GM21528 (cell line): ENCODE data around the gene UNC13B.
"Not testable (repeated sequence)": the region's sequence is repeated elsewhere in the genome, so short reads cannot be mapped to it uniquely, and the experiment has no call there.

Experiments
- ATAC-seq: cut with Tn5 transposase; IDR thresholded peaks from one replicate; pipeline ENCODE4 v1.9.1; 2021; ENCODE audit warnings: mild to moderate bottlenecking, moderate library complexity; ENCODE audit not compliant: unreplicated experiment, low FRiP score

UNC13B gene

GRCh38 chr9:35211854-35212253 lies 50.0 kb downstream of the UNC13B start:
- no peak for ATAC-seq

DNA sequence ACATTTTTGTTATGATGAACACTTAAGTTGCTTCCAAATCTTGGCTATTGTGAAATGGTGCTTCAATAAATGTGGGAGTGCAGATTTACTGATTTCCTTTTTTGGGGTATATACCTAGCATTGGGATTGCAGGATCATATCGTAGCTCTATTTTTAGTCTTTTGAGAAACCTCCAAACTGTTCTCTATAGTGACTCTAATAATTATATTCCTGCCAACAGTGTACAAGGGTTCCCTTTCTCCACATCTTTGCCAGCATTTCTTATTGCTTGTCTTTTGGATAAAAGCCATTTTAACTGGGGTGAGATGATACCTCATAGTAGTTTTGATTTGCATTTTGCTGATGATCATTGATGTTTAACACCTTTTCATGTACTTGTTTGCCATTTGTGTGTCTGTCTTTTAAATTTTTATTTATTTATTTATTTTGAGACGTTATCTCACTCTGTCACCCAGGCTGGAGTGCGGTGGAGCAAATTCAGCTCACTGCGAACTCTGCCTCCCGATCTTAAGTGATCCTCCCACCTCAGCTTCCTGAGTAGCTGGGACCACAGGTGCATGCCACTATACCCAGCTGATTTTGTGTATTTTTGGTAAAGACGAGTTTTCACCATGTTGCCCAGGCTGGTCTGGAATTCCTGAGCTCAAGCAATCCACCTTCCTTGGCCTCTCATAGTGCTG lies 59.0 kb downstream of the UNC13B start:
- ATAC-seq, result no peak

- ATAC-seq, result no peak
Observed at GRCh38 chr9:35225677-35226076, 63.9 kb downstream of the UNC13B start.

GRCh38 chr9:35226651-35227050 lies 64.8 kb downstream of the UNC13B start:
- no peak for ATAC-seq

DNA sequence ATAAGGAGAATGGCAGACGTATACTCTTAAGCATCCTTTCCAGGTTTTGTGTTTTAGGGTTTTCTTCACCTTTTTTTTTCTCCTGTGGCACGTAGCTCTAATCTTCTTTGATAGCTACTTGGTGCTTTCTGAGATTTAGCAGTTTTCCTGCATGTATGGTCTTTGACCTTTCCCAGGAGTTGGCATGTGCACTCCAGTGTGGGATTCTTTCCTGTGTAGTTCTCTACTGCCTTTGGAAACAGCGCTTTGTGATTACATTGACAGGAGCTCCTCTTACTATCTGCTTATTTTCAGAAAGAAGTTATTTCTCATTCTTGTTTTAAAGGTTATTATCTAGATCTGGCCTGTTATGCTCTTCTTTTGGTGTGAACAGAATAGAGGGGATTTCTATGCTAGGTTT lies 65.5 kb downstream of the UNC13B start:
- ATAC-seq, result no peak

DNA sequence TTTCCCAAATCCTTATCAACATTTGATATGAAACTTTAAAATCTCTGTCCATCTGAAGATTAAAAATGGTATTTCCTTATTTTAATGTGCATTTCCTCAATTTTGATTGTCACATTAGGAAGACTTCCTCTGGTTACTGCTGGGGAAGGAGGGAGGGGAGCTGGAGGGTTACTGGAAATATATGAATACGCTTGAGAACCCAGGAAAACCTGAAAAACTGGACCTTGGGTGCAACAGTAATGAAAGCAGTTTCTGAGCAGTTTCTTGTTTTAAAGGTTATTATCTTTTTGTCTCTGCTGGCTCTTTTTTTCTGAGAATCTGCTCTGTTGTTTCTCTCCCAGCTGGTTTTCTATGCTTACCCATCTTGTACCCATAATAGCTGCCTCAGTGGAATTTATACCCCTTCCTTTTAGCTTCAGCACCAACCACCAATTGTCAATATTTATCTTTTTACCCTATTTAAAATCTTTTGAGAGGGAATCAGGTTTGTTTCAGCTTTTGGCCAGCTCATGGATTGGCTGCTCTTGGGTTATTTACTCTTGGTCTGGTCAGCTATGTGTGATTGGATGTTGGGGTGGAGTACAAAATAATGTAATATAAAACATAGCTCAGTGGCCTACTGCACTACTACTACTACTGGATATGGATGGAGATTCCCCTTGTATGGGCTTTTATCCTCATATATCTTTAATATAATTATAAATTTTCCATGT lies 67.4 kb downstream of the UNC13B start:
- ATAC-seq, result no peak

DNA sequence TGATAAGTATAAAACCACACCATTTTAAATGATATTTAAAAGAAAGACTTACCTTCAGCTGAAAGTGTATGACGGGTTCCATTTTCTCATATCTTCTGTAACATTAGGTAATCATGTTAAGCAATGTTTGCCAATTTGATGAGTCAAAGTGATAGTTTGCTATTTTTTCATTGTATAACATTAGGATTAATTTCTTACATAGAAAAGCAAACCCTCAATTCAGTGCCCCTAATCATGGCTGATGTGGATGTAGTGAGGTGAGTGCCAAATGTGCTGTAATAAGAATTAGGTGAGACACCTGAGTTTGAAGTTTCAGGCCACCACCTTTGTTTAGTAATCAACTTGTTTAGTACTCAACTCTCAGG lies 68.0 kb downstream of the UNC13B start:
- ATAC-seq, result no peak

GRCh38 chr9:35232867-35233544 lies 71.2 kb downstream of the UNC13B start:
- no peak for ATAC-seq

DNA sequence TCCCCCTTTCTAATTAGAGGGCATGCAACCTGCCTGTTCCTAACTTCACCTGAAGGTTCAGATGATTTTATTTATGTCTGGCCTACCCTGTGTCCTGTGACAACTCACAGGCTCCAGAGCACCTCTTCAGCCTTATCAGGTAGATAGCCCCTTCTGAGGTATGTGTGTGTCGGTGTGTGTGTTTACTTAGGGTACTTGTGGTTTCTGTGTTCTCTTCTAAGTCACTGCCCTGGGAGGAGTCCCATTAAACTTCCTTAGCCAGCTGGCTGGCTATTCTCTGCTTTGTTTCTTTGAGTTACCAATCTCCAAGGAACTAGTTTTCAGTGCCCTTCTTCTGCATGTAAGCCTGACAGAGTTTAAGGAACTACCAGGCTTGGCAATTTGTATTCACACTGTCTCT lies 74.9 kb downstream of the UNC13B start:
- ATAC-seq, result no peak

GRCh38 chr9:35237311-35237710 lies 75.5 kb downstream of the UNC13B start:
- no peak for ATAC-seq

DNA sequence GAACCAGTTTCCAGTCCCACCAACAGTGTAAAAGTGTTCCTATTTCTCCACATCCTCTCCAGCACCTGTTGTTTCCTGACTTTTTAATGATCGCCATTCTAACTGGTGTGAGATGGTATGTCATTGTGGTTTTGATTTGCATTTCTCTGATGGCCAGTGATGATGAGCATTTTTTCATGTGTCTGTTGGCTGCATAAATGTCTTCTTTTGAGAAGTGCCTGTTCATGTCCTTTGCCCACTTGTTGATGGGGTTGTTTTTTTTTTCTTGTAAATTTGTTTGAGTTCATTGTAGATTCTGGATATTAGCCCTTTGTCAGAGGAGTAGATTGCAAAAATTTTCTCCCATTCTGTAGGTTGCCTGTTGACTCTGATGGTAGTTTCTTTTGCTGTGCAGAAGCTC lies 84.1 kb downstream of the UNC13B start:
- not testable (repeated sequence) for ATAC-seq

DNA sequence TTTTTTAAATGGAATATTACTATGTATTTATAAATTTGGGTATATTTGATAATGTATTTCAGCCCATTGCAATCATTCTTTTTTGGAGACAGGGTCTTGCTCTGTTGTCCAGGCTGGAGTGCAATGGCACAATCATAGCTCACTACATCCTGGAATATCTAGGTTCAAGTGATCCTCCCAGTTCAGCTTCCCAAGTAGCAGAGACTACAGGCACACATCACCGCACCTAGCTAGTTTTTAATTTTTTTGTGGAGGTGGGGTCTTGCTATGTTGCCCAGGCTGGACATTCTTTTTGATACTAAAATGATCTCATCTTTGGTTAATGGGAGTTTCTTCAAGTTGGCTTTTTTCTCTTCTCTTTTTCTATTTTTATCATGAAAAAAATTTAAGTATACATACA lies 91.3 kb downstream of the UNC13B start:
- ATAC-seq, result no peak

GRCh38 chr9:35254237-35254636 lies 92.4 kb downstream of the UNC13B start:
- ATAC-seq, result no peak

DNA sequence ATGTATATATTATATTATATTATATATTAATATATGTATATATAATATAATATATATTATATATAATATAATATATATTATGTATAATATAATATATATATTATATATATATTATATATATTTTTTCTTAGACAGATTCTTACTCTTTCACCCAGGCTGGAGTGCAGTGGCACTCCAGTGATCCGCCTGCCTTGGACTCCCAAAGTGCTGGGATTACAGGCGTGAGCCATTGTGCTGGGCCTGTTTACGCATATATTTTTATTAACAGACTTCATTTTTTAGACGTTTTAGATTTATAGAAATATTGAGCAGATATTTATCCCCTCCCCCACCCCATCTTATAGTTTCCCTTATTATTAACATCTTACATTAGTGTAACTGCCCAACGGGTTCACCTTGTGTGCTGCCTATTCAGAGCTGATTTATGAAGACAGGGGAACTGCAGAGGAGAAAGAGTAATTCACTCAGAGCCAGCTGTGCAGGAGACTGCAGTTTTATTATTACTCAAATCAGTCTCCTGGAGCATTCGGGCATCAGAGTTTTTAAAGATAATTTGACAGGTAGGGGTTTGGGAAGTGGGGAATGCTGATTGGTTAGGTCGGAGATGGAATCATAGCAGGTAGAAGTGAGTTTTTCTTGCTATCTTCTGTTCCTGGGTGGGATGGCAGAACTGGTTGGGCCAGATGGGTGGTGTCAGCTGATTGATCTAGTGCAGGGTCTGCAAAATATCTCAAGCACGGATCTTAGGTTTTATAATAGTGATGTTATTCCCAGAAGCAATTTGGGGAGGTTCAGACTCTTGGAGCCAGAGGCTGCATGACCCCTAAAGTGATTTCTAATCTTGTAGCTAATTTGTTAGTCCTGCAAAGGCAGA lies 93.4 kb downstream of the UNC13B start:
- no peak for ATAC-seq

GRCh38 chr9:35257986-35258659 lies 96.3 kb downstream of the UNC13B start:
- ATAC-seq, result no peak

- ATAC-seq, result no peak
Observed at GRCh38 chr9:35258660-35259474, 97.1 kb downstream of the UNC13B start.

- ATAC-seq, result no peak
Observed at GRCh38 chr9:35260186-35260585, 98.4 kb downstream of the UNC13B start.

DNA sequence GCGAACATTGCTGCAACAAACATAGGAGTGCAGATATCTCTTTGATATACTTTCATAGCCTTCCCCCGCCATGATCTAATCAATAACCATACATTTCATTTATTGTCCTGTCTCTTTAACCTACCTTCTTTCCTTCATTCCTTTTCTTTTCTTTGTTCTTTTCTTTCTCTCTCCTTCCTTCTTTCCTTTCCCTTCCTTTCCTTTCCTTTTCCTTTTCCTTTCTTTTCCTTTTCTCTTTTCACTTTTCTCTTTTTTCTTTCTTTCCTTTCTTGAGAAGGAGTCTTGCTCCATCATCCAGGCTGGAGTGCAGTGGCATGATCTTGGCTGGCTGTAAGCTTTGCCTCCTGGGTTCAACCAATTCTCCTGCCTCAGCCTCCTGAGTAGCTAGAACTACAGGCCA lies 100.3 kb downstream of the UNC13B start:
- ATAC-seq, result no peak

- no peak for ATAC-seq
Observed at GRCh38 chr9:35267710-35268109, 105.9 kb downstream of the UNC13B start.
